Astrocyte (in vitro differentiated cells and primary cell): ENCODE data around the gene SLC10A3.

Source experiments
- CTCF ChIP-seq: IDR thresholded peaks from 2 replicates; pipeline ENCODE4 v1.5.1; 2011; ENCODE audit warnings: low read depth, mild to moderate bottlenecking, inconsistent platforms, low read length, moderate library complexity; ENCODE audit not compliant: insufficient read depth
- EZH2 ChIP-seq: IDR thresholded peaks from 2 replicates; pipeline ENCODE4 v1.6.1; 2012; ENCODE audit warnings: mild to moderate bottlenecking, low read length, inconsistent platforms; ENCODE audit not compliant: insufficient read depth

GRCh38 chrX:154452823-154453222 lies 37.6 kb downstream of the SLC10A3 start:
- TF ChIP-seq CTCF = no peak
- no peak for TF ChIP-seq EZH2
